Fibroblast of villous mesenchyme (primary cell): ENCODE data around the gene IFIT1B. TPM values are rescaled to one million over a fixed set of nuclear protein-coding genes. Genes with fewer than 3 reads are reported as not detected.

Experiments used
- DNase-seq: peaks from one replicate; pipeline ENCODE4 v3.0.0-alpha.2; 2010; ENCODE audit warnings: low read depth
- H3K4me3 ChIP-seq: 2 replicates; pipeline ENCODE4 v1.5.1; 2011; ENCODE audit warnings: low read depth, mild to moderate bottlenecking, low read length
- total RNA-seq: library from RNA; depleted of rRNA; stranded (reverse); fragments of >200 nt; gene quantifications from 2 replicates; pipeline ENCODE4 v1.2.3, GENCODE V29; 2012
- TF ChIP-seq, protein P1 (sequence below): IDR thresholded peaks from 2 replicates; pipeline ENCODE4 v1.5.1; 2012; ENCODE audit warnings: low read depth, mild to moderate bottlenecking, low read length; ENCODE audit not compliant: insufficient read depth

IFIT1B gene
- total RNA-seq, 1 donor, result under 0.01 TPM

DNA sequence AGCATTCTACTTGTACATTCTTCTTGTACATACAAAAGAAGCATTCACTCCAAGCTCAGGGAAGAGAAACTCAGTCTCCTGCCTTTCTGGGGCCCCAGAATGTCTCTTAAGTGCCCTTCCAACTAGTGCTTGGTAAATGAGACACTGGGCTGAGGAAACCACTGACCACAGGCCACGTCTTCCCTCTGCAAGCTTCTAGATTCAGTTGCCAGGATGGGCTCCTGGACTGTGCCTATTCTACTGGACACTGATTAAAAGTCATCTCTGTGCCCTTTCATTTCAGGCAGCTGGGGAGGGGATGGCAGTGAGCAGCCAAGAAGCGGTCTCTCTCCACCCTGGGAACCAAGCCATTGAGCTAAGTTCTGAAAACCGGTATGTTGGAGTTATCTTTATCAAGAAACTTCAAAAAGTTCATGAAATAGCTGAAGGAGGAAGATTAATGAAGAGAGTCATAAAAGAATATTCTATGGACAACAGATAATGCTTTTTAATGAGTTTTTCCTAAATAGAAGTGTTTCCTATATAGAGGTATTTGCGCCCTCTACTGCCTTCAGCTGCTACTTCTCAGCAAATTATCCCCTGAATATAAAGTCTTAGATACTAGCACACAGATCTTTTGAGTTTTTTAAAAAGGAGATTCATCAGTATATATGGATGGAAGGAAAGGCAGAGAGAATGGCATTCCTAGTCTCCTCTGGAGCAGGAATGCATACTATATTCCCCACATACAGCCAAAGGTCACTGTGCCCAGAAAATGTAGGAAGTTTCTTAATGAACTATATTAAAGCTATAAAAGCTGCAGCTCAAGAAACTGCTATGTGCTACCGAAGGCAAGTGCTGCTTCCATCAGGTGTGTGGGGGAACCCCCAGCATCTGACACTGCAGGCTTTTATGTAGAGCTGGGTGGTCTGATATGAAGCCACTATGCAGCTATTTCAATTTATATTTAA is 8.4 kb upstream of the IFIT1B start:
- TF ChIP-seq, protein P1, sequence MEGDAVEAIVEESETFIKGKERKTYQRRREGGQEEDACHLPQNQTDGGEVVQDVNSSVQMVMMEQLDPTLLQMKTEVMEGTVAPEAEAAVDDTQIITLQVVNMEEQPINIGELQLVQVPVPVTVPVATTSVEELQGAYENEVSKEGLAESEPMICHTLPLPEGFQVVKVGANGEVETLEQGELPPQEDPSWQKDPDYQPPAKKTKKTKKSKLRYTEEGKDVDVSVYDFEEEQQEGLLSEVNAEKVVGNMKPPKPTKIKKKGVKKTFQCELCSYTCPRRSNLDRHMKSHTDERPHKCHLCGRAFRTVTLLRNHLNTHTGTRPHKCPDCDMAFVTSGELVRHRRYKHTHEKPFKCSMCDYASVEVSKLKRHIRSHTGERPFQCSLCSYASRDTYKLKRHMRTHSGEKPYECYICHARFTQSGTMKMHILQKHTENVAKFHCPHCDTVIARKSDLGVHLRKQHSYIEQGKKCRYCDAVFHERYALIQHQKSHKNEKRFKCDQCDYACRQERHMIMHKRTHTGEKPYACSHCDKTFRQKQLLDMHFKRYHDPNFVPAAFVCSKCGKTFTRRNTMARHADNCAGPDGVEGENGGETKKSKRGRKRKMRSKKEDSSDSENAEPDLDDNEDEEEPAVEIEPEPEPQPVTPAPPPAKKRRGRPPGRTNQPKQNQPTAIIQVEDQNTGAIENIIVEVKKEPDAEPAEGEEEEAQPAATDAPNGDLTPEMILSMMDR, result peak; percentile 67
- DNase-seq, result peak; percentile 65
- H3K4me3 ChIP-seq, result no peak overlapping the region

GRCh38 chr10:89371079-89371478 is 6.8 kb upstream of the IFIT1B start:
- H3K4me3 ChIP-seq, result no peak overlapping the region
- TF ChIP-seq, protein P1, result no peak
- DNase-seq, result no peak

DNA sequence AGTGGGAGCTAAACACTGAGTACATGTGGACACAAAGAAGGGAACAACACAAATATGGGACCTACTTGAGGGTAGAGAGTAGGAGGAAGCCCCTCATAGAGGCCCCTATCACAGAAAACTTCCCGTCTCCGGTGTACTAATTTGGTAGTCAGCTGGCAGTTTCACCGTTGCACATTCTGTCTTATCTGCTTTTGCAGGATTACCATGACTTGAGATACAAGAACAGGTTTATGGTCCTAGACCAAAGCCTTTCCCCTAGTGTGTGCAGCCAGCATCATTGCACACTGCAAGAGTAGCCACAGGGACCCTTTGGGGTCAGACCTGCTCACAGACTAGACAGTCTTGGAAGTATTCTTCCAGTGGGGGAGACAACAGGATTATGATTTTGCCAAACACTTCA is 5.9 kb upstream of the IFIT1B start:
- no peak for DNase-seq
- H3K4me3 ChIP-seq, result no peak overlapping the region
- TF ChIP-seq, protein P1, result no peak

DNA sequence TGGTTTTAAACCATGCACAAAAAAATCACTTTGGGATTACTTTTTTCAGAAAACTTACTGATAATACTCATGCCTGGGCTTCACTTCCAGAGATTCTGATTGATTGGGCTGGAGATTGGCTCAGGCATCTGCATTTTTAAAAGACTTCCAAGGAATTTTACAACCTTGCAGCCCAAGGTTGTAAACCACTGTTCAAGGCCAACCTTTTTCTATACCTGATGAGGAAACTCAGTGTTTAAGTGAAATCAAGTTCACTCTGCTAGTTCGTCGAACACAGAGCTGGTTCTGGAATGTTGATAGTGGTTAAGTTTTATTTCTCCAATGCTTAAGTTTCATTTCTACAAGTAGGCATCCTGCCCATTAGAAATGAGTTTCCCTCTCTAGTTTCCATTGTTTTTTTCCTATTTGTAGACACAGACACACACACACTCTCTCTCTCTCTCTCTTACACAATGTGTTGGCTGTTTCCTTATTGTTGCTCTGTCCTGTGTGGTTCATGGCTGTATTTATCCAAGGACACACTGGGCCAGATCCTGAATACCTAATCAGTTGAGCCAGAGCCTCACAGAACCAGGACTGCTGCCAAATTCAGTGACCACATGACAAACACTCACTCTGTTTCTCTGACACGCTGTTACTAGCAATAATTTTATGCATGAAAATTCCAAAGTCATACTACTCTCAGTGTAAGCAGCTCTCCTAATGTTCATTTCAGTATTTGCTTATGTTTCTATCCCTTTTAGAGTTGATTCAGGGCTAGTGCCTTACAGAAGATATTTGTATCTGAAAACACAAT is 3.7 kb upstream of the IFIT1B start:
- TF ChIP-seq, protein P1, result no peak
- DNase-seq, result peak; percentile 90
- no peak overlapping the region for H3K4me3 ChIP-seq

GRCh38 chr10:89374713-89375141 is 3.1 kb upstream of the IFIT1B start:
- no peak for DNase-seq
- H3K4me3 ChIP-seq, result no peak overlapping the region
- TF ChIP-seq, protein P1, result no peak

- TF ChIP-seq, protein P1, result no peak
- DNase-seq, result no peak
- no peak overlapping the region for H3K4me3 ChIP-seq
These were observed 1.2 kb downstream of the IFIT1B start for GRCh38 chr10:89379103-89379502.
